B cell (primary cell): ENCODE results near the gene GGTLC2.

Experiments used
- CTCF ChIP-seq: fragments of 200-600 bp; IDR thresholded peaks from one replicate; pipeline ENCODE4 v1.8.0; 2022; ENCODE audit warnings: antibody characterized with exemption, mild to moderate bottlenecking
- EZH2 ChIP-seq: IDR thresholded peaks from 2 replicates; pipeline ENCODE4 v1.6.1; 2012; ENCODE audit warnings: borderline replicate concordance, low read depth, mild to moderate bottlenecking, moderate library complexity, low read length; ENCODE audit not compliant: insufficient read depth, poor library complexity, severe bottlenecking

- no peak for TF ChIP-seq CTCF
- no peak for TF ChIP-seq EZH2
These were observed 29.2 kb downstream of the GGTLC2 start for GRCh38 chr22:22673628-22674027.
